ENCODE results near the gene GABARAPL1. TPM values are rescaled to one million over a fixed set of nuclear protein-coding genes. Genes with fewer than 3 reads are reported as not detected.

The GABARAPL1 gene
- total RNA-seq (2022) (54.8 and 61.0 TPM in 2 replicates), Bru-seq, nascent RNA (percentile 87 among the genes with signal in this experiment), BruChase-seq, experiment 1, labeled RNA remaining after a 6-hour chase (percentile 90 among the genes with signal in this experiment), BruChase-seq, experiment 2, labeled RNA remaining after a 2-hour chase (percentile 89 among the genes with signal in this experiment)
- long read RNA-seq, transcript GABARAPL1-201 (4 exons, 1,957 nt): major isoform, 7 of 14 reads
- long read RNA-seq, partial matches to known transcripts: 2 of 14 reads
- long read RNA-seq, other reads (novel, unspliced or antisense): 5 of 14 reads

GRCh38 chr12:10212739-10213131, at the start of gene GABARAPL1:
TSS of gene GABARAPL1 (plus strand) at chr12:10212877. CDS start at chr12:10213130, 253 bp downstream.
- no peaks in the 10 kb centered on the region for H3K9me3 Mint-ChIP-seq (ENCODE audit: low read depth, unreplicated experiment)
- H3K27me3 Mint-ChIP-seq (ENCODE audit: unreplicated experiment): no peaks in the 10 kb centered on the region
- no peak for TF ChIP-seq CTCF (IDR thresholded peaks at IDR 0.05; ENCODE audit: unreplicated experiment)
- H3K27ac Mint-ChIP-seq (ENCODE audit: unreplicated experiment): peak within 1 kb of the TSS; percentile 96
- peak within 1 kb of the TSS; percentile 84 for H3K4me3 Mint-ChIP-seq (ENCODE audit: low read depth, unreplicated experiment)
- peaks cover 43% of the 10 kb centered on the region for H3K36me3 Mint-ChIP-seq (ENCODE audit: insufficient read depth, unreplicated experiment)
- intact Hi-C loops (cut with micrococcal nuclease; ENCODE audit: unreplicated experiment): no loop called here
- peak; percentile 82 for DNase-seq
- BruUV-seq (replicated peaks): no TSS peak
- peaks cover 11% of the 10 kb centered on the region for H3K4me1 Mint-ChIP-seq (ENCODE audit: low read depth, unreplicated experiment)
- CTCF ChIA-PET: no interaction called here

GRCh38 chr12:10163084-10163483, 49.6 kb upstream of the GABARAPL1 start:
- H3K36me3 Mint-ChIP-seq (ENCODE audit: insufficient read depth, unreplicated experiment): no peaks in the 10 kb centered on the region
- peaks cover 19% of the 10 kb centered on the region for H3K27me3 Mint-ChIP-seq (ENCODE audit: unreplicated experiment)
- no peak for TF ChIP-seq CTCF (IDR thresholded peaks at IDR 0.05; ENCODE audit: unreplicated experiment)
- H3K4me1 Mint-ChIP-seq (ENCODE audit: low read depth, unreplicated experiment): no peaks in the 10 kb centered on the region
- CTCF ChIA-PET: interaction anchor here (0.6 kb wide), 1 partner anchor 276 kb away, joined by 3 read pairs; no protein-coding TSS in a partner anchor
- no peaks in the 10 kb centered on the region for H3K9me3 Mint-ChIP-seq (ENCODE audit: low read depth, unreplicated experiment)
- intact Hi-C loops (cut with micrococcal nuclease; ENCODE audit: unreplicated experiment): no loop called here
- H3K4me3 Mint-ChIP-seq (ENCODE audit: low read depth, unreplicated experiment): no peak overlapping the region
- no TSS peak for BruUV-seq (replicated peaks)
- no peak overlapping the region for H3K27ac Mint-ChIP-seq (ENCODE audit: unreplicated experiment)
- DNase-seq: no peak

GRCh38 chr12:10165421-10165820, 47.3 kb upstream of the GABARAPL1 start:
- intact Hi-C loops (cut with micrococcal nuclease; ENCODE audit: unreplicated experiment): no loop called here
- H3K27me3 Mint-ChIP-seq (ENCODE audit: unreplicated experiment): peaks cover 3% of the 10 kb centered on the region
- BruUV-seq (replicated peaks): no TSS peak
- CTCF ChIA-PET: no interaction called here
- no peaks in the 10 kb centered on the region for H3K4me1 Mint-ChIP-seq (ENCODE audit: low read depth, unreplicated experiment)
- DNase-seq: no peak
- no peak overlapping the region for H3K4me3 Mint-ChIP-seq (ENCODE audit: low read depth, unreplicated experiment)
- H3K27ac Mint-ChIP-seq (ENCODE audit: unreplicated experiment): no peak overlapping the region
- H3K9me3 Mint-ChIP-seq (ENCODE audit: low read depth, unreplicated experiment): no peaks in the 10 kb centered on the region
- no peaks in the 10 kb centered on the region for H3K36me3 Mint-ChIP-seq (ENCODE audit: insufficient read depth, unreplicated experiment)
- no peak for TF ChIP-seq CTCF (IDR thresholded peaks at IDR 0.05; ENCODE audit: unreplicated experiment)

- CTCF ChIA-PET: no interaction called here
- Mint-ChIP-seq H3K36me3 (ENCODE audit: insufficient read depth, unreplicated experiment) (no peaks in the 10 kb centered on the region), H3K27me3 (ENCODE audit: unreplicated experiment) (no peaks in the 10 kb centered on the region), H3K4me3 (ENCODE audit: low read depth, unreplicated experiment) (no peak overlapping the region), H3K4me1 (ENCODE audit: low read depth, unreplicated experiment) (peaks cover 9% of the 10 kb centered on the region), H3K27ac (ENCODE audit: unreplicated experiment) (no peak overlapping the region), H3K9me3 (ENCODE audit: low read depth, unreplicated experiment) (no peaks in the 10 kb centered on the region)
- TF ChIP-seq CTCF (IDR thresholded peaks at IDR 0.05; ENCODE audit: unreplicated experiment): no peak
- DNase-seq: no peak
- BruUV-seq (replicated peaks): no TSS peak
- intact Hi-C loops (cut with micrococcal nuclease; ENCODE audit: unreplicated experiment): no loop called here
Observed at GRCh38 chr12:10167599-10167998, 45.1 kb upstream of the GABARAPL1 start.

Measured in Calu3 (cell line).